ENCODE measurements around the gene ZNF423. TPM values are rescaled to one million over a fixed set of nuclear protein-coding genes. Genes with fewer than 3 reads are reported as not detected.

Gene ZNF423
- total RNA-seq, 4 donors from 2014 or later = 1.4 to 20.6 (median 4.7) TPM

DNA sequence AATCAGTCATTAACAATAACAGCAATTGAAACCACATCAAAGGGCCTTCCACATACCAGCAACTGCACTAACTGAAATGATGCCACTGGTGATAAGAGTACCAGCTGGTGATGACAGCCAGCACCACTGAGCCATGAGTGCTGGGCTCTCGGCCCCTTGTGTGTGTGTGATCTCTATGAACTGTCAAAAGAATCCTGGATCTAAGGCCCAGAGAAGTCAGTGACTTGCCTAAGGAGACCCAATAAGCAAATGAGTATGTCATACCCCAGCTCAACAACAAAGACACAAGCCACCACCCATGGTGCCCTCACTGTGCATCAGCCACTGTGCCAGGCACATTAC is 220.9 kb downstream of the ZNF423 start:
- H3K4me3 ChIP-seq = no peak overlapping the region
- no peak for DNase-seq
- no peaks in the 10 kb centered on the region for H3K27me3 ChIP-seq
- H3K9me3 ChIP-seq = no peaks in the 10 kb centered on the region
- no peaks in the 10 kb centered on the region for H3K36me3 ChIP-seq
- TF ChIP-seq, protein P1, sequence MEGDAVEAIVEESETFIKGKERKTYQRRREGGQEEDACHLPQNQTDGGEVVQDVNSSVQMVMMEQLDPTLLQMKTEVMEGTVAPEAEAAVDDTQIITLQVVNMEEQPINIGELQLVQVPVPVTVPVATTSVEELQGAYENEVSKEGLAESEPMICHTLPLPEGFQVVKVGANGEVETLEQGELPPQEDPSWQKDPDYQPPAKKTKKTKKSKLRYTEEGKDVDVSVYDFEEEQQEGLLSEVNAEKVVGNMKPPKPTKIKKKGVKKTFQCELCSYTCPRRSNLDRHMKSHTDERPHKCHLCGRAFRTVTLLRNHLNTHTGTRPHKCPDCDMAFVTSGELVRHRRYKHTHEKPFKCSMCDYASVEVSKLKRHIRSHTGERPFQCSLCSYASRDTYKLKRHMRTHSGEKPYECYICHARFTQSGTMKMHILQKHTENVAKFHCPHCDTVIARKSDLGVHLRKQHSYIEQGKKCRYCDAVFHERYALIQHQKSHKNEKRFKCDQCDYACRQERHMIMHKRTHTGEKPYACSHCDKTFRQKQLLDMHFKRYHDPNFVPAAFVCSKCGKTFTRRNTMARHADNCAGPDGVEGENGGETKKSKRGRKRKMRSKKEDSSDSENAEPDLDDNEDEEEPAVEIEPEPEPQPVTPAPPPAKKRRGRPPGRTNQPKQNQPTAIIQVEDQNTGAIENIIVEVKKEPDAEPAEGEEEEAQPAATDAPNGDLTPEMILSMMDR (IDR thresholded peaks at IDR 0.05) = no peak
- no peak for TF ChIP-seq POLR2A (IDR thresholded peaks at IDR 0.05)
- H3K27ac ChIP-seq = no peak overlapping the region
- peaks cover 0 to 7% (median 0%) of the 10 kb centered on the region in 4 donors for H3K4me1 ChIP-seq

DNA sequence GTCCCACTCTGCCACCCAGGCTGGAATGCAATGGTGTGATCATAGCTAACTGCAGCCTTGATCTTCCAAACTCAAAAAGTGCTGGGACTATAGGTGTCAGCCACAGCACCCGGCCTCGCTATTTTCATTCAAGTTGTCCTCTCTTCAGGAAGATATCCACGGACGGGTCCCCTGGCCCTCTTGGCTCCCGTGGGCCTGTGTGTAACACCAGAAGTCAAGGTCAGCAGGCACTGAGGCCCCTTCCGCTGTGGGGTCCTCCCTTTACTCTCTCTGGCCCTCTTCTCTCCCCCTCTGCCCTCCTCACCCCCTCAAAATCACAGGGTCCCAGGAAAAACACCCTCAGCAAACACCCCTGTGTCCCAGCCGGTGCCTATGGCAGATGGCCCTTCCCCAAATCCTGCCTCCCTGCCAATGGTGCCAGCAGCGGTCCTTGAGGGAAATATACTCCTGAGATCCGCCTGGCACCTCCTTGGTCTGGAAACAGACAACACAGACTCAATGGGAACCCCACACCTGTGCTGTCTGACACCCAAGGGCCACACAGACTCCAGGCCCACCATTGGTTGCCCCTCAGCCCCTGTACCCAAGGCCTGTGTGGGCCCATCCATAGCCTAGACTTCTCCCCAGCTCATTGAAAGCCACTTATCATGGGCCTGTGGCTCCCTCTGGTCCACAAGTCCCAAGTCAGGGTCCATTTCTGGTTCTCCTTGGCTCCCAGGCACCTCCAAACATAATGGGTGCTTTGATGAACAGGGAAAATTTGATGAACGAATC is 221.5 kb downstream of the ZNF423 start:
- Histone ChIP-seq H3K36me3 (no peaks in the 10 kb centered on the region), H3K27ac (no peak overlapping the region), H3K4me1 (peaks cover 0 to 3% (median 0%) of the 10 kb centered on the region in 4 donors), H3K9me3 (no peaks in the 10 kb centered on the region), H3K4me3 (no peak overlapping the region), H3K27me3 (no peaks in the 10 kb centered on the region)
- no peak for DNase-seq
- TF ChIP-seq, protein P1 (IDR thresholded peaks at IDR 0.05) = no peak
- TF ChIP-seq POLR2A (IDR thresholded peaks at IDR 0.05) = no peak

DNA sequence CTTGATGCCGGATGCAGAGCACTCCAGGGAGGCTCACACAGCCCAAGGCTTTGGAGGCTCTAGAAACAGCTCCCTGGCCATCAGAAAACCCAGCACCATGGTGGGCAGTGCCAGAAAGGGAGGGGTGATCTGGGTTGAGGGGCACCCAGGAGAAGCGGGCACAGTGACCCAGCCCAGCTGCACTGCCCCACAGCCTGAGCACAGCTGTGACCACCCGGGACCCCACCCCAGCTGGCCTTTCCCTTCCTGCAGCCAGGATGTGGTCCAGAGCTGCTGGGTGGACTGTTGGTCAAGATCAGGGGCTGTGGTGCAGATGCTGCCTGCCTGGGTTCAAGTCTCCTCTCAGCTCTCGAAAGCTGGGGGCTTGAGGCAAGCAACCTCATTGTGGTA is 223.1 kb downstream of the ZNF423 start:
- no peak overlapping the region for H3K27ac ChIP-seq
- no peaks in the 10 kb centered on the region for H3K9me3 ChIP-seq
- no peak for DNase-seq
- H3K27me3 ChIP-seq = no peaks in the 10 kb centered on the region
- no peaks in the 10 kb centered on the region for H3K36me3 ChIP-seq
- H3K4me3 ChIP-seq = no peak overlapping the region
- TF ChIP-seq, protein P1 (IDR thresholded peaks at IDR 0.05) = no peak
- no peak for TF ChIP-seq POLR2A (IDR thresholded peaks at IDR 0.05)
- no peaks in the 10 kb centered on the region for H3K4me1 ChIP-seq

DNA sequence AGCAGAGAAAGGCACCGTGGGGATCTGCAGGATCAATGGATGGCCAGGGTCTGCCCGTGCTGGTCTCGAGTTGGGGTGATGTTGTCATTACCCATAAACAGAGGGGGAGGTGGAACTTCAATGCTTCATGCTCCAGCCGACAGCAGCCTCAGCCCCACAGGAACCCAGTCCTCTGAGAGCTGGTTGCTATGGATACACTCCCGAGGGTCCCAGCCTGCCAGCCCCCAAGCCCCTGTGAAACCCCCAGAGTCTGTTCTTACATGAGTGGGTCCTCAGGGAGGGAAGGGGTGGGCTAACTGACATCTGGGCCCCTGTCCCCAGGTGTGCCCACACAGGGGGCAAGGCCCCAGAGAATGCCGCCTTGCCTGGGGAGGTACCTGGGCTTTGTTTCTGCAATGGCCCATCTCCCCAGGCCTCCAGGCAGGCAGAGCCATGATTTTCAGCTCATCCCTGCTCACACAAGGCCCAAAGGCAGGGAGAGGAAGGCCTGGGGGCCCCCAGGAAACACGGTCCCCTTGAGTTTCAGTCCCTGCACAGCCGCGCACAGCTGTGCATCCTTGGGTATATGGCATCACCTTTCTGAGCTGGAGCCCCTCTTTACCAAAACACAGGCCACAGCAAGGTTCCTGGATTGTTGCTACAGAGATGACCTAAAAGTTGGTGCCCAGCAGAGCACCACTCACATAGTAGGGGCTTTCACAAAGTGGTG is 223.7 kb downstream of the ZNF423 start:
- Histone ChIP-seq H3K9me3 (no peaks in the 10 kb centered on the region), H3K27me3 (no peaks in the 10 kb centered on the region), H3K27ac (no peak overlapping the region), H3K4me3 (no peak overlapping the region), H3K36me3 (no peaks in the 10 kb centered on the region), H3K4me1 (no peaks in the 10 kb centered on the region)
- DNase-seq = no peak
- TF ChIP-seq, protein P1 (IDR thresholded peaks at IDR 0.05) = no peak
- TF ChIP-seq POLR2A (IDR thresholded peaks at IDR 0.05) = no peak

DNA sequence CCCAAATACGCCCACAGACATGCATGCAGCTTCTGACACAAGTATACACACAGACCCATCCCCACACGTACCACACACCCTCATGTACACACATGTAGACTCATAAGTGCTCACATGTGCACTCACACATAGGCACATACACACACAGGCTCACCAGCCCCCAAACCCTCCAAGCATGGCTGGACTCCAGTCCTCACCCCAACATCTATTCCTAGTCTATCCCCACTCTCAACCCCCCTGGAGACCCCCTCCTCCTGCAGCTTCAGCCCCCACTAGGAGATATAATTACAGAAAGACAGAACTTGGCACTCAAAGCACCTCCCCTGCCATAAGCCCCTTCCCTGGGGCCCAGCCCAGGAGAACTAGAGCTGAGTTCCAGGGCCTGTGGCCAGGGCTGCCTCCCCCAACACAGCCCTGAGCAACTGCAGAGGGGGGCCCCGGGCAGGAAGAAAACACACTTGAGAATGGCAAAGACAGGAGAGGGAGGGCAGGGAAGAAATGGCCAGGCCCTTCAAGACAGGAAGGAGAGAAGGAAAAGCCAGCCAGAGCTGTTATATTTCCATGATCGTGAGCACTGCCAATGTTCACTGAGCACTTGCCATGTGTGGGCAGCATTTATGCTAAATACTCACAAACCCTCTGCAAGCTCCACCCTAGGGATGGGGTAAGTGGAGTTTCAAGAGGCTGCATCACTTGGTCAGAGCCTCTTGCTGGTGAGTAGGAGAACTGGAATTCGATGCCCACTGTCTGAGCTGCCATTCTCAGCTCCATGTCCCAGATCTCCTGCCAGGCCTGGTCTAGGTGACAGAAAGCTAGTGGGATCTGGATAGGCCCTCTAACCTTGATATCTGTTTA is 224.5 kb downstream of the ZNF423 start:
- Histone ChIP-seq H3K4me3 (no peak overlapping the region), H3K27ac (no peak overlapping the region), H3K36me3 (no peaks in the 10 kb centered on the region), H3K9me3 (no peaks in the 10 kb centered on the region), H3K4me1 (no peaks in the 10 kb centered on the region), H3K27me3 (no peaks in the 10 kb centered on the region)
- no peak for DNase-seq
- no peak for TF ChIP-seq POLR2A (IDR thresholded peaks at IDR 0.05)
- TF ChIP-seq, protein P1 (IDR thresholded peaks at IDR 0.05) = no peak

Measured in Peyer's patch (tissue), 4 donors.